B cell (primary cell): ENCODE data around the gene PADI4. TPM values are rescaled to one million over a fixed set of nuclear protein-coding genes. Genes with fewer than 3 reads are reported as not detected.

Source experiments
- ATAC-seq: fragments of 200-7000 bp; cut with Tn5 transposase; one replicate; pipeline ENCODE4 v1.10.0; 2021; ENCODE audit warnings: low read depth, mild to moderate bottlenecking, moderate number of reproducible peaks, moderate library complexity
- CTCF ChIA-PET: fragments of 350-600 bp; sonication (Branson Sonifier 250); formaldehyde crosslinking; loops from one replicate; lab custom pipeline; 2021; ENCODE audit warnings: antibody characterized with exemption, inconsistent platforms; lab: Charles Lee
- POLR2A ChIA-PET: fragments of 350-600 bp; sonication (Branson Sonifier 250); formaldehyde crosslinking; loops from one replicate; lab custom pipeline; 2021; ENCODE audit warnings: antibody characterized with exemption; lab: Charles Lee
- DNase-seq: peaks from one replicate; pipeline ENCODE4 v3.0.0; 2013
- H2AFZ ChIP-seq: 2 replicates; pipeline ENCODE4 v1.6.1; 2012; ENCODE audit warnings: mild to moderate bottlenecking, low read depth, low read length; ENCODE audit not compliant: insufficient read depth, poor library complexity, severe bottlenecking
- H3K27ac ChIP-seq, 2 donors: 1 replicate in 1 of 2; 2 replicates in 1 of 2; pipeline ENCODE4 v1.5.1; 2012 to 2013; ENCODE audit warnings: low read length in 2 of 2, mild to moderate bottlenecking in 2 of 2, moderate library complexity in 1 of 2
- H3K27me3 ChIP-seq, 4 experiments: fragments of 200-600 bp in 1 of 4; sonication (generic) in 1 of 4; replicated peaks in 1 of 4; 1 replicate in 2 of 4; 2 replicates in 2 of 4; pipeline versions ENCODE4 v1.6.1 to v1.7.0; 2013 to 2016; ENCODE audit warnings: low read length in 3 of 4, mild to moderate bottlenecking in 2 of 4, mixed read lengths in 1 of 4, moderate library complexity in 1 of 4; ENCODE audit not compliant: insufficient read depth in 4 of 4, control insufficient read depth in 3 of 4; ENCODE audit errors: control extremely low read depth in 1 of 4
- H3K36me3 ChIP-seq, 2 experiments: replicated peaks in 1 of 2; 1 replicate in 1 of 2; 2 replicates in 1 of 2; pipeline versions ENCODE4 v1.6.1 to v1.7.1; 2013; ENCODE audit warnings: low read length in 1 of 2; ENCODE audit not compliant: insufficient read depth in 2 of 2, control insufficient read depth in 1 of 2; ENCODE audit errors: control extremely low read depth in 1 of 2, extremely low read depth in 1 of 2
- H3K4me1 ChIP-seq, 2 donors: fragments of 200-600 bp in 1 of 2; sonication (generic) in 1 of 2; 1 replicate in 1 of 2; 2 replicates in 1 of 2; pipeline versions ENCODE4 v1.5.1 to v1.6.1; 2013 to 2017; ENCODE audit warnings: low read length in 2 of 2; ENCODE audit not compliant: control insufficient read depth in 2 of 2, insufficient read depth in 2 of 2
- H3K4me2 ChIP-seq: replicated peaks from 2 replicates; pipeline ENCODE3; 2012; ENCODE audit warnings: mild to moderate bottlenecking, low read depth, low read length; ENCODE audit not compliant: poor library complexity, severe bottlenecking
- H3K4me3 ChIP-seq, 5 experiments: fragments of 200-600 bp in 1 of 5; sonication (generic) in 1 of 5; 1 replicate in 3 of 5; 2 replicates in 2 of 5; pipeline versions ENCODE4 v1.5.1 to v1.7.0; 2011 to 2016; ENCODE audit warnings: low read length in 4 of 5, mild to moderate bottlenecking in 4 of 5, low read depth in 2 of 5, control low read depth in 1 of 5, moderate library complexity in 1 of 5; ENCODE audit not compliant: insufficient read depth in 1 of 5; ENCODE audit errors: control extremely low read depth in 1 of 5, extremely low read depth in 1 of 5
- H3K79me2 ChIP-seq: fragments of 200-600 bp; sonication (generic); one replicate; pipeline ENCODE4 v1.6.0; 2016; ENCODE audit warnings: low read length; ENCODE audit not compliant: control insufficient read depth, insufficient read depth
- H3K9ac ChIP-seq: fragments of 200-600 bp; sonication (generic); 2 replicates; pipeline ENCODE4 v1.6.1; 2017; ENCODE audit warnings: mild to moderate bottlenecking, low read length, moderate library complexity
- H3K9me3 ChIP-seq, 3 donors: one replicate each; pipeline versions ENCODE4 v1.6.1 to v1.7.1; 2013; ENCODE audit warnings: low read length in 2 of 3; ENCODE audit not compliant: control insufficient read depth in 2 of 3, insufficient read depth in 1 of 3; ENCODE audit errors: control extremely low read depth in 1 of 3
- H4K20me1 ChIP-seq: 2 replicates; pipeline ENCODE4 v1.6.0; 2012; ENCODE audit warnings: mild to moderate bottlenecking, low read length; ENCODE audit not compliant: insufficient read depth, control insufficient read depth, poor library complexity, severe bottlenecking
- H3K27ac Mint-ChIP-seq: one replicate; pipeline ENCODE4 v1.8.0; 2021; ENCODE audit warnings: mixed read lengths
- H3K27me3 Mint-ChIP-seq: one replicate; pipeline ENCODE4 v1.8.0; 2021; ENCODE audit warnings: mixed read lengths
- H3K4me1 Mint-ChIP-seq: one replicate; pipeline ENCODE4 v1.8.0; 2021; ENCODE audit warnings: mixed read lengths
- H3K4me3 Mint-ChIP-seq: one replicate; pipeline ENCODE4 v1.8.0; 2021; ENCODE audit warnings: mixed read lengths
- H3K9me3 Mint-ChIP-seq: one replicate; pipeline ENCODE4 v1.8.0; 2022; ENCODE audit warnings: mixed read lengths; ENCODE audit not compliant: insufficient read depth
- CTCF ChIP-seq: fragments of 200-600 bp; IDR thresholded peaks from one replicate; pipeline ENCODE4 v1.8.0; 2022; ENCODE audit warnings: antibody characterized with exemption, mild to moderate bottlenecking
- EZH2 ChIP-seq: IDR thresholded peaks from 2 replicates; pipeline ENCODE4 v1.6.1; 2012; ENCODE audit warnings: borderline replicate concordance, low read depth, mild to moderate bottlenecking, moderate library complexity, low read length; ENCODE audit not compliant: insufficient read depth, poor library complexity, severe bottlenecking
- WGBS: methylation state at CpG from one replicate; pipeline ENCODE4 v1.1.5; 2013; ENCODE audit warnings: missing lambda C conversion rate; ENCODE audit not compliant: insufficient coverage; 5-methylcytosine and 5-hydroxymethylcytosine counted together
- intact Hi-C: fragments of 100-400 bp; cut with micrococcal nuclease; formaldehyde crosslinking; loops from one replicate; pipeline ENCODE4 v1.10.0; 2022
- polyA plus RNA-seq: library from polyadenylated mRNA; depleted of rRNA; stranded (reverse); fragments of >200 nt; gene quantifications from 2 replicates; pipeline ENCODE4 v1.2.3, GENCODE V29; 2012
- total RNA-seq, 2 donors: library from RNA; stranded (reverse); fragments of 120-200 nt in 1 of 2; gene quantifications; 1 replicate in 1 of 2; 2 replicates in 1 of 2; pipeline versions ENCODE4 v1.2.3 to v1.2.4, GENCODE V29; 2013 to 2022

PADI4 gene
- total and polyA plus RNA-seq, 2 donors (not counting 1 experiment from before 2014, with no cell fraction given), result 0.44 to 0.85 TPM

- ChIA-PET POLR2A (no interaction called here), CTCF (no interaction called here)
- 92% methylated on average over 9 of the region's 9 CpGs for WGBS
Observed at GRCh38 chr1:17359808-17360207, 51.8 kb downstream of the PADI4 start.

More at GRCh38 chr1:17359808-17360207, 51.8 kb downstream of the PADI4 start:
- Mint-ChIP-seq H3K9me3 (no peaks in the 10 kb centered on the region), H3K27ac (no peak overlapping the region), H3K4me1 (peaks cover 13% of the 10 kb centered on the region), H3K4me3 (no peak overlapping the region), H3K27me3 (peaks cover 3% of the 10 kb centered on the region)
- H3K27ac ChIP-seq, result no peak overlapping the region
- intact Hi-C loops, result no loop called here
- H3K9ac ChIP-seq, result no peak overlapping the region
- no peaks in the 10 kb centered on the region for H3K9me3 ChIP-seq
- H3K4me2 ChIP-seq, result no peak overlapping the region
- H3K27me3 ChIP-seq, result no peaks in the 10 kb centered on the region
- H4K20me1 ChIP-seq, result no peaks in the 10 kb centered on the region
- DNase-seq (no peak), ATAC-seq (no peak)
- H2AFZ ChIP-seq, result no peak overlapping the region
- no peaks in the 10 kb centered on the region for H3K79me2 ChIP-seq
- no peak overlapping the region for H3K4me3 ChIP-seq
- H3K4me1 ChIP-seq, result peaks cover 11 to 15% of the 10 kb centered on the region in 2 donors
- H3K36me3 ChIP-seq, result no peaks in the 10 kb centered on the region
- TF ChIP-seq EZH2, result no peak
- no peak for TF ChIP-seq CTCF
